ENCODE data around the gene KRTAP10-4.
"Not testable (repeated sequence)": the region's sequence is repeated elsewhere in the genome, so short reads cannot be mapped to it uniquely, and the experiment has no call there.

The KRTAP10-4 gene

GRCh38 chr21:44592446-44593311 is 19.1 kb downstream of the KRTAP10-4 start, which contains the start of gene KRTAP10-6:
Gene KRTAP10-6 (minus strand): TSS chr21:44592505. CDS start chr21:44592484, 21 bp downstream.
- no peak within 1 kb of the TSS for H3K4me3 ChIP-seq
- no peak within 1 kb of the TSS for H3K27ac ChIP-seq

GRCh38 chr21:44593598-44594405 is 20.3 kb downstream of the KRTAP10-4 start:
- H3K4me3 ChIP-seq, result no peak overlapping the region

GRCh38 chr21:44594406-44594916 is 20.9 kb downstream of the KRTAP10-4 start:
- H3K27ac ChIP-seq, result no peak overlapping the region
- no peak overlapping the region for H3K4me3 ChIP-seq

More at GRCh38 chr21:44593598-44594405, 20.3 kb downstream of the KRTAP10-4 start:
- no peak overlapping the region for H3K27ac ChIP-seq

- Histone ChIP-seq H3K4me3 (no peak overlapping the region), H3K27ac (no peak overlapping the region)
Observed at GRCh38 chr21:44595524-44595923, 22.0 kb downstream of the KRTAP10-4 start.

- Histone ChIP-seq H3K27ac (no peak overlapping the region), H3K4me3 (no peak overlapping the region)
Observed at GRCh38 chr21:44596068-44596725, 22.7 kb downstream of the KRTAP10-4 start.

- H3K4me3 ChIP-seq, result no peak overlapping the region
- no peak overlapping the region for H3K27ac ChIP-seq
Observed at GRCh38 chr21:44598061-44598460, 24.5 kb downstream of the KRTAP10-4 start.

- Histone ChIP-seq H3K4me3 (no peak overlapping the region), H3K27ac (no peak overlapping the region)
Observed at GRCh38 chr21:44599264-44600029, 25.9 kb downstream of the KRTAP10-4 start.

- not testable (repeated sequence) for H3K4me3 ChIP-seq, H3K27ac ChIP-seq
Observed at GRCh38 chr21:44600118-44600978, 26.8 kb downstream of the KRTAP10-4 start, which contains the start of gene KRTAP10-7. Gene KRTAP10-7 (plus strand): TSS chr21:44600597. CDS start chr21:44600622, 25 bp downstream.

GRCh38 chr21:44601091-44601490 is 27.6 kb downstream of the KRTAP10-4 start:
- not testable (repeated sequence) for H3K4me3 ChIP-seq, H3K27ac ChIP-seq

GRCh38 chr21:44601596-44602462 is 28.3 kb downstream of the KRTAP10-4 start:
- Histone ChIP-seq H3K4me3 (no peak overlapping the region), H3K27ac (no peak overlapping the region)

GRCh38 chr21:44602463-44602850 is 28.9 kb downstream of the KRTAP10-4 start:
- no peak overlapping the region for H3K27ac ChIP-seq
- no peak overlapping the region for H3K4me3 ChIP-seq

GRCh38 chr21:44603109-44603875 is 29.8 kb downstream of the KRTAP10-4 start:
- no peak overlapping the region for H3K4me3 ChIP-seq
- H3K27ac ChIP-seq, result no peak overlapping the region

GRCh38 chr21:44603911-44604310 is 30.4 kb downstream of the KRTAP10-4 start:
- Histone ChIP-seq H3K27ac (no peak overlapping the region), H3K4me3 (no peak overlapping the region)

GRCh38 chr21:44606495-44606894 is 33.0 kb downstream of the KRTAP10-4 start:
- Histone ChIP-seq H3K27ac (no peak overlapping the region), H3K4me3 (no peak overlapping the region)

- Histone ChIP-seq H3K27ac (no peak overlapping the region), H3K4me3 (no peak overlapping the region)
Observed at GRCh38 chr21:44609193-44609592, 35.7 kb downstream of the KRTAP10-4 start.

- not testable (repeated sequence) for H3K4me3 ChIP-seq, H3K27ac ChIP-seq
Observed at GRCh38 chr21:44610157-44610843, 36.8 kb downstream of the KRTAP10-4 start.
